Measurements from ENCODE around the gene LRP1. TPM values are rescaled to one million over a fixed set of nuclear protein-coding genes. Genes with fewer than 3 reads are reported as not detected.

LRP1 gene
- total RNA-seq, 1 experiment from 2014 or later, result 0.56 TPM

DNA sequence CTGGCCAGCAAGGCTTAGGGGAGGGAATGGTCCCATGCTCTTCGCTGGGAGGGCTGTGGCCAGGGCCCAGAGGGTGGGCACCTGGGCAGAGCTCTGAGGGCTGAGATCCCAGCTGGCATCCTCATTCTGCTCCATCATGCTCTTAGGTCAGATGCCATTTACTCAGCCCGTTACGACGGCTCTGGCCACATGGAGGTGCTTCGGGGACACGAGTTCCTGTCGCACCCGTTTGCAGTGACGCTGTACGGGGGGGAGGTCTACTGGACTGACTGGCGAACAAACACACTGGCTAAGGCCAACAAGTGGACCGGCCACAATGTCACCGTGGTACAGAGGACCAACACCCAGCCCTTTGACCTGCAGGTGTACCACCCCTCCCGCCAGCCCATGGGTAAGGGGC lies 49.9 kb downstream of the LRP1 start:
- no peak overlapping the region for H3K27ac ChIP-seq (ENCODE audit: low read length)
- H3K9ac ChIP-seq (ENCODE audit: low read length), result 0 out of 2 replicates have a peak overlapping the region, but pooled peaks have one; percentile 9
- H3K9me3 ChIP-seq (ENCODE audit: low read length), result no peaks in the 10 kb centered on the region
- H3K79me2 ChIP-seq (ENCODE audit: low read length), result no peaks in the 10 kb centered on the region
- no peak for DNase-seq
- H4K20me1 ChIP-seq (ENCODE audit: insufficient read depth, low read depth, low read length), result no peaks in the 10 kb centered on the region
- peaks cover 5% of the 10 kb centered on the region for H3K4me1 ChIP-seq (ENCODE audit: low read length)
- no peak overlapping the region for H3K4me3 ChIP-seq (ENCODE audit: low read length)
- H2AFZ ChIP-seq (ENCODE audit: low read length), result no peak overlapping the region
- H3K9me2 ChIP-seq (replicated peaks; ENCODE audit: insufficient read depth, low read length), result no peaks in the 10 kb centered on the region
- no peak overlapping the region for H3K4me2 ChIP-seq (ENCODE audit: low read depth, low read length, poor library complexity, severe bottlenecking)
- no peaks in the 10 kb centered on the region for H3K36me3 ChIP-seq (ENCODE audit: insufficient read depth, low read length)
- no peaks in the 10 kb centered on the region for H3K27me3 ChIP-seq (ENCODE audit: low read length)

DNA sequence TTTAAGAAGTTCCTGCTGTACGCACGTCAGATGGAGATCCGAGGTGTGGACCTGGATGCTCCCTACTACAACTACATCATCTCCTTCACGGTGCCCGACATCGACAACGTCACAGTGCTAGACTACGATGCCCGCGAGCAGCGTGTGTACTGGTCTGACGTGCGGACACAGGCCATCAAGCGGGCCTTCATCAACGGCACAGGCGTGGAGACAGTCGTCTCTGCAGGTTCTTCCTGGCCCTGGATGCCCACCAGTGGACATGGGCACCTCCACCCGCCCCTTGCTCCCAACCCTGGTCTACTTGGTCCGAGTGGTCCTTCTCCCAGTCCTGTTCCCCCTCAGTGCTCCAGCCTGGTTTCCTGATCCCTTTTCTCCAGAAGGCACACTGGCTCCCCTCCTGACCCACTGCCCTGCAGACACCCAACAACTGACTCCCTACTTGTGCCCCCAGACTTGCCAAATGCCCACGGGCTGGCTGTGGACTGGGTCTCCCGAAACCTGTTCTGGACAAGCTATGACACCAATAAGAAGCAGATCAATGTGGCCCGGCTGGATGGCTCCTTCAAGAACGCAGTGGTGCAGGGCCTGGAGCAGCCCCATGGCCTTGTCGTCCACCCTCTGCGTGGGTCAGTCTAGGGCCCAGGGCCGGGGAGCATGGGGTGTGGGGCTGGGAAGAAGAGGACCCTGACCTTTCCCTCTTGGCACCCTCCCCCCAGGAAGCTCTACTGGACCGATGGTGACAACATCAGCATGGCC lies 51.2 kb downstream of the LRP1 start:
- no peak overlapping the region for H3K27ac ChIP-seq (ENCODE audit: low read length)
- H3K4me1 ChIP-seq (ENCODE audit: low read length), result peaks cover 5% of the 10 kb centered on the region
- no peaks in the 10 kb centered on the region for H3K79me2 ChIP-seq (ENCODE audit: low read length)
- H3K9me3 ChIP-seq (ENCODE audit: low read length), result no peaks in the 10 kb centered on the region
- no peaks in the 10 kb centered on the region for H3K27me3 ChIP-seq (ENCODE audit: low read length)
- no peak overlapping the region for H3K4me2 ChIP-seq (ENCODE audit: low read depth, low read length, poor library complexity, severe bottlenecking)
- H2AFZ ChIP-seq (ENCODE audit: low read length), result no peak overlapping the region
- no peaks in the 10 kb centered on the region for H4K20me1 ChIP-seq (ENCODE audit: insufficient read depth, low read depth, low read length)
- H3K9ac ChIP-seq (ENCODE audit: low read length), result no peak overlapping the region
- H3K4me3 ChIP-seq (ENCODE audit: low read length), result no peak overlapping the region
- DNase-seq, result no peak
- no peaks in the 10 kb centered on the region for H3K9me2 ChIP-seq (replicated peaks; ENCODE audit: insufficient read depth, low read length)
- H3K36me3 ChIP-seq (ENCODE audit: insufficient read depth, low read length), result no peaks in the 10 kb centered on the region

DNA sequence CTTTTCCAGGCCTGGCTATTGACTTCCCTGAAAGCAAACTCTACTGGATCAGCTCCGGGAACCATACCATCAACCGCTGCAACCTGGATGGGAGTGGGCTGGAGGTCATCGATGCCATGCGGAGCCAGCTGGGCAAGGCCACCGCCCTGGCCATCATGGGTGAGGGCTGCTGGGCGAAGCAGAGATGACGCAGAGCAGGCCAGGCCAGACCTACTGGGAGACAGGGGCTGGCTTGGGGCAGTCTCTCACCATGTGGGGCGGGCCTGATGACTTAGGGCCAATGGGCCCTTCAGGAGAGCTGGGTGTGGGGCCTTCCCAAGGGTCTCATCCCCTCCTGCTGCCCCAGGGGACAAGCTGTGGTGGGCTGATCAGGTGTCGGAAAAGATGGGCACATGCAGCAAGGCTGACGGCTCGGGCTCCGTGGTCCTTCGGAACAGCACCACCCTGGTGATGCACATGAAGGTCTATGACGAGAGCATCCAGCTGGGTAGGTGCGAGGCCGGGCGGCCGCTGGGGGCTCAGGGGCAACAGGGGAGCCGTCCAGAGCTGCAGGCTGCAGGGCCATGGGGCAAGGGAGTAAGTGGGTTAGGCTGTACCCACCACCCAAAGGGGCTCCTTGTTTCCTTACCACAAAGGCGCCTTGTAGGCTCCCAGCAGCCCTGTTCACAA lies 52.2 kb downstream of the LRP1 start:
- Histone ChIP-seq H3K9me2 (replicated peaks; ENCODE audit: insufficient read depth, low read length) (no peaks in the 10 kb centered on the region), H4K20me1 (ENCODE audit: insufficient read depth, low read depth, low read length) (no peaks in the 10 kb centered on the region), H3K9me3 (ENCODE audit: low read length) (no peaks in the 10 kb centered on the region), H3K79me2 (ENCODE audit: low read length) (no peaks in the 10 kb centered on the region), H3K9ac (ENCODE audit: low read length) (no peak overlapping the region), H3K27ac (ENCODE audit: low read length) (no peak overlapping the region), H3K4me1 (ENCODE audit: low read length) (peaks cover 5% of the 10 kb centered on the region), H3K36me3 (ENCODE audit: insufficient read depth, low read length) (no peaks in the 10 kb centered on the region), H3K4me2 (ENCODE audit: low read depth, low read length, poor library complexity, severe bottlenecking) (no peak overlapping the region), H3K27me3 (ENCODE audit: low read length) (no peaks in the 10 kb centered on the region), H3K4me3 (ENCODE audit: low read length) (no peak overlapping the region), H2AFZ (ENCODE audit: low read length) (no peak overlapping the region)
- no peak for DNase-seq

DNA sequence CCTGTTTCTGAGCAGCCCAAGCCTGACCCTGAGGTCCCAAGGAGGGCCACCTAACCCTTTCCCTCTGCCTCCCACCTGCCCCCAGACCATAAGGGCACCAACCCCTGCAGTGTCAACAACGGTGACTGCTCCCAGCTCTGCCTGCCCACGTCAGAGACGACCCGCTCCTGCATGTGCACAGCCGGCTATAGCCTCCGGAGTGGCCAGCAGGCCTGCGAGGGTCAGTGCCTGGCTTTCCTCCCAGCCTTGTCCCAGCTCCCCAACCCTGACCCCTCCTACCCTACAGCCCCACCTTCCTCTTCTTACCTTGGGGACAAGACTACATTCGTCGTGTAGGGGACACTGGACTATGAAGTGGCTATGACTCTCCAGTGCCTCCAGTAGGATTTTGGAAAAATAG lies 52.8 kb downstream of the LRP1 start:
- H3K27me3 ChIP-seq (ENCODE audit: low read length), result no peaks in the 10 kb centered on the region
- no peaks in the 10 kb centered on the region for H4K20me1 ChIP-seq (ENCODE audit: insufficient read depth, low read depth, low read length)
- H3K27ac ChIP-seq (ENCODE audit: low read length), result no peak overlapping the region
- H3K9me2 ChIP-seq (replicated peaks; ENCODE audit: insufficient read depth, low read length), result no peaks in the 10 kb centered on the region
- H3K4me2 ChIP-seq (ENCODE audit: low read depth, low read length, poor library complexity, severe bottlenecking), result no peak overlapping the region
- no peaks in the 10 kb centered on the region for H3K36me3 ChIP-seq (ENCODE audit: insufficient read depth, low read length)
- no peak overlapping the region for H2AFZ ChIP-seq (ENCODE audit: low read length)
- no peak overlapping the region for H3K9ac ChIP-seq (ENCODE audit: low read length)
- H3K9me3 ChIP-seq (ENCODE audit: low read length), result no peaks in the 10 kb centered on the region
- H3K4me1 ChIP-seq (ENCODE audit: low read length), result peaks cover 5% of the 10 kb centered on the region
- H3K79me2 ChIP-seq (ENCODE audit: low read length), result no peaks in the 10 kb centered on the region
- DNase-seq, result no peak
- H3K4me3 ChIP-seq (ENCODE audit: low read length), result no peak overlapping the region

DNA sequence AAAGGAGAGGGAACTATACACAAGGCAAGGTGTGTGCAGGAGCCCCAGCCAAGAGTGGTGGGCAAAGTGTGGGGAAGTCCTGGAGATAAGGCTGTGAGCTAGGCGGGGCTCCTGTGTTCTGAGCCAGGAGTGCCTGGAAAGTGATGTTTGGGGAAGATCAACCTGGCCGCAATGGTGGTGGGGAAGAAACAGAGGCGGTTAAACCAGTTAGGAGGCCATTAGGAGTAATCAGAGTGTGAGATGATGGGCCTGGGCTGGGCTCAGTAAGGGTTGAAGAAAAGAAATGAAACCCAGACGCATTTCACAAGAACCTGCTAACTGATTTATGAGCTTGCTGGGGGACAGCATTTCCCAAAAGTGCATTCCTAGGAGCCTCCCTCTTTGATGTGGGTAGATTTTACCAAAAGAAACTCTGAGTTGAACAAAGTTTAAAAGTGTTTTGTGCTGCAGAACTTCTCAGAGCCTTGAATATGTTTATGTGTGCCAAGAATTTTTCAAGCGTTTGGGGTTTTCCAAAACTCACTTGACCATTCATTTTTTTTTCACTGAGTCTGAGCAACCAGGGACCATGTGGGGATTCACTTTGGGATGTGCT lies 53.4 kb downstream of the LRP1 start:
- Histone ChIP-seq H3K4me1 (ENCODE audit: low read length) (peaks cover 5% of the 10 kb centered on the region), H3K4me3 (ENCODE audit: low read length) (no peak overlapping the region), H3K27ac (ENCODE audit: low read length) (no peak overlapping the region), H3K9me2 (replicated peaks; ENCODE audit: insufficient read depth, low read length) (no peaks in the 10 kb centered on the region), H4K20me1 (ENCODE audit: insufficient read depth, low read depth, low read length) (no peaks in the 10 kb centered on the region), H3K36me3 (ENCODE audit: insufficient read depth, low read length) (no peaks in the 10 kb centered on the region), H3K27me3 (ENCODE audit: low read length) (no peaks in the 10 kb centered on the region), H3K9ac (ENCODE audit: low read length) (no peak overlapping the region), H2AFZ (ENCODE audit: low read length) (no peak overlapping the region), H3K79me2 (ENCODE audit: low read length) (no peaks in the 10 kb centered on the region), H3K9me3 (ENCODE audit: low read length) (no peaks in the 10 kb centered on the region), H3K4me2 (ENCODE audit: low read depth, low read length, poor library complexity, severe bottlenecking) (no peak overlapping the region)
- no peak for DNase-seq

DNA sequence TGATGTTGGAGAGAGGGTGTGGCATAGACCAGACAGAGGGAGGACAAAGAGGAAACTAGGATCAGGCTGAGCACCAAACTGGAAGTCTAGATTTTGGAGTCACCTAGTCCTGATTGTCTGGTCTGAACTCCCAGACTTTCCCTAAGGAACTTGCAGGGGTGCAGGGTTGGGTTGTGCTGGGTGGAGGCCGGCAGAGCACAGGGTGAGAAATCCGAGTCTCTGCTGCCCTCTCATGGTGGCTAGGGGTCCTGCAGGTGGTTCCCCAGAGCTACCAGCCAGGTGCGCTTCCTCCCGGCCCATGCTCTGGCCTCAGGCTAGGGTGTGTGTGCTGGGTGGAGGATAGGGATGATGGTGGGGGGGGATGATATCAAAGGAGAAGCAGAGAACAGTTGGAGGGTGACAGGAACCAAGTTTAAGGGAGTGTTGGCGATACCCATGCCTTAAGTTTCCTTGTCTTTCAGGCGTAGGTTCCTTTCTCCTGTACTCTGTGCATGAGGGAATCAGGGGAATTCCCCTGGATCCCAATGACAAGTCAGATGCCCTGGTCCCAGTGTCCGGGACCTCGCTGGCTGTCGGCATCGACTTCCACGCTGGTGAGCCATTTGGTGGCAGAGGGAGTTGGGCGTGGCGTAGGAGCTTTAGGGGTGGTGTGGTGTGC lies 54.8 kb downstream of the LRP1 start:
- peak; percentile 91 for DNase-seq

DNA sequence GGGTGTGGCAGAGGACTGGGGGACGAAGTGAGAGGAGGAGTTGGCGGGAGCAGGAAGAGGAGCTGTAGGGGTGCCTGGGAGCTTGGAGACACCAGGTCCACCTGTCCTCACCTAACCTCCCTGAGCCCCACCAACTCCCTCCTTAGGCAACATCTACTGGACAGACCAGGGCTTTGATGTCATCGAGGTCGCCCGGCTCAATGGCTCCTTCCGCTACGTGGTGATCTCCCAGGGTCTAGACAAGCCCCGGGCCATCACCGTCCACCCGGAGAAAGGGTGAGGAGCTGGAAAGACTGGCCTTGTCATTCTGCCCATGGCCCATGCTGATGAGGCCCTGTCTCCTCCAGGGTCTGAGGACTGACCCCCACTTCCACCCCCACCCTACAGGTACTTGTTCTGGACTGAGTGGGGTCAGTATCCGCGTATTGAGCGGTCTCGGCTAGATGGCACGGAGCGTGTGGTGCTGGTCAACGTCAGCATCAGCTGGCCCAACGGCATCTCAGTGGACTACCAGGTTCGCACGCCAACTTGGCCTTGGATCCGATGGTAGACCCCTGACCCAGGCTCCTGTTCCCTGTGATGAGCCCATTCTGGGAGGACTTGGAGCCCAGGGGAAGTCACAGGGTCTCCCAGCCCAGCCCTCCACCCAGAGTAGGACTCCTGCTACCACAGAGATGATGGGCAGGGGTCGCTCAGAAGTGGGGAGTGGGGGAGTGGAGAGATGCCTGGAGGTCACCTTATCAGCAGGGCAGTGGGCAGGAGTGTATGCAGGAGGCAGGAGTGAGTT lies 55.8 kb downstream of the LRP1 start:
- Histone ChIP-seq H4K20me1 (ENCODE audit: insufficient read depth, low read depth, low read length) (no peaks in the 10 kb centered on the region), H3K79me2 (ENCODE audit: low read length) (no peaks in the 10 kb centered on the region), H3K9ac (ENCODE audit: low read length) (no peak overlapping the region), H3K9me3 (ENCODE audit: low read length) (no peaks in the 10 kb centered on the region), H3K4me3 (ENCODE audit: low read length) (no peak overlapping the region), H3K9me2 (replicated peaks; ENCODE audit: insufficient read depth, low read length) (no peaks in the 10 kb centered on the region), H3K36me3 (ENCODE audit: insufficient read depth, low read length) (no peaks in the 10 kb centered on the region), H3K27ac (ENCODE audit: low read length) (no peak overlapping the region), H2AFZ (ENCODE audit: low read length) (no peak overlapping the region), H3K4me2 (ENCODE audit: low read depth, low read length, poor library complexity, severe bottlenecking) (no peak overlapping the region), H3K27me3 (ENCODE audit: low read length) (no peaks in the 10 kb centered on the region), H3K4me1 (ENCODE audit: low read length) (no peaks in the 10 kb centered on the region)
- no peak for DNase-seq

More for the DNA sequence above, 54.8 kb downstream of the LRP1 start:
- Histone ChIP-seq H3K9me2 (replicated peaks; ENCODE audit: insufficient read depth, low read length) (no peaks in the 10 kb centered on the region), H3K4me3 (ENCODE audit: low read length) (no peak overlapping the region), H3K9ac (ENCODE audit: low read length) (no peak overlapping the region), H4K20me1 (ENCODE audit: insufficient read depth, low read depth, low read length) (no peaks in the 10 kb centered on the region), H3K27ac (ENCODE audit: low read length) (no peak overlapping the region), H3K9me3 (ENCODE audit: low read length) (no peaks in the 10 kb centered on the region), H3K79me2 (ENCODE audit: low read length) (no peaks in the 10 kb centered on the region), H3K4me2 (ENCODE audit: low read depth, low read length, poor library complexity, severe bottlenecking) (no peak overlapping the region), H3K27me3 (ENCODE audit: low read length) (no peaks in the 10 kb centered on the region), H3K36me3 (ENCODE audit: insufficient read depth, low read length) (no peaks in the 10 kb centered on the region), H3K4me1 (ENCODE audit: low read length) (peaks cover under 1% of the 10 kb centered on the region; the same call in 1 of the 2 replicates), H2AFZ (ENCODE audit: low read length) (no peak overlapping the region)
